ENCODE measurements around the gene JADE1.

JADE1 gene

DNA sequence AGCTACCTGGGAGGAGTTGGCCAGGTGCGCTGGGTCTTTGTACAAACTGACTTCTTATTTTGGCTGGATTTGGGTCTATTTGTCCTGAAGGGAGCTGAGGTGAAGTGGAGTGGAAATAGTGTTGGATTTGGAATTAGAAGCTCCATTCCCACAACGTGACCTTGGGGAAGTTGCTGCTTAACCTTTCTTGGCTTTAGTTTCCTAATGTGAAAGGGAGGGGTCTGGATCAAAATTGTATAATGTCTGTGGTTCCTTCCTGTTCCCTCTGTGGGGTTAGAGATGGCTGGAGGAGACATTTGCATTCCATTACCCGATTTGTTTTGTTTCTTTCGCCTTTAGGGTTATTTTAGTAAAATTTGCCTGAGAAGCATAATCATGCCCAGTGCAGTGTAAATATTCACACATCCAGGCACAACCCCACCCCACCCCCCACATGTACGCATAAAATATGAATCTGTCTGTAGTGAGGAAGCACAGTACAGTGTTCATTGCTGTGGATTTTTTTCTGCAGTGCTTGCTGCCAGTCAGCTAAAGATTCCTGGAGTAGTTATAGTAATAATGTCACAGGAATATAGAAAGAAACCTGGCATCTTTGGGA, 21.5 kb downstream of the JADE1 start:
- Histone ChIP-seq H3K27me3 (ENCODE audit: control insufficient read depth, insufficient read depth, low read length) (no peaks in the 10 kb centered on the region), H3K4me2 (ENCODE audit: low read length) (peak overlapping the region; percentile 34), H3K4me1 (ENCODE audit: control insufficient read depth, insufficient read depth, low read length) (peaks cover 9% of the 10 kb centered on the region), H3K36me3 (ENCODE audit: insufficient read depth, low read length) (peaks cover 17% of the 10 kb centered on the region), H3K4me3 (ENCODE audit: low read length) (no peak overlapping the region), H3K9ac (ENCODE audit: low read depth, low read length) (no peak overlapping the region), H3K9me3 (replicated peaks; ENCODE audit: low read length) (no peaks in the 10 kb centered on the region)

GRCh38 chr4:128831531-128832242, 22.2 kb downstream of the JADE1 start:
- peaks cover 17% of the 10 kb centered on the region for H3K36me3 ChIP-seq (ENCODE audit: insufficient read depth, low read length)
- H3K27me3 ChIP-seq (ENCODE audit: control insufficient read depth, insufficient read depth, low read length) = no peaks in the 10 kb centered on the region
- no peak overlapping the region for H3K4me3 ChIP-seq (ENCODE audit: low read length)
- H3K4me1 ChIP-seq (ENCODE audit: control insufficient read depth, insufficient read depth, low read length) = peaks cover 9% of the 10 kb centered on the region
- H3K4me2 ChIP-seq (ENCODE audit: low read length) = peak overlapping the region; percentile 34
- H3K9me3 ChIP-seq (replicated peaks; ENCODE audit: low read length) = no peaks in the 10 kb centered on the region
- H3K9ac ChIP-seq (ENCODE audit: low read depth, low read length) = no peak overlapping the region

DNA sequence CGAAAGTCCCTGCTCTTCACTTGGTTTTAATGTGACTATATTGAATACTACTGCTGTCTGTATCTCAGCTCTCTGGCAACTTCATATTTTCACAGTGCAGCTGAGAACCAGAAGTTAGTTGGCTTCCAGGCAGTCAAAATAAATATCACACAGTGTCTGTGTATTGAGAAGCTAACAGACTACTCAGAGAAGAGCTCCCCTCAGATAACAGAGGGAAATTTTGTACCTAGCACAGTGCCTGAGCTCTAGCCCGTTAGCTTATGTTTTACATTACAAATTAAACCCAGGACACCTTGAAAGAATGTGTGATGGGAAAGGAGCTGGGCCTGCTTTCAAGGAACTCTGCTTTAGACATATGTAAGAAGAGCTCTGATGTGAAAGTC, 22.7 kb downstream of the JADE1 start:
- Histone ChIP-seq H3K9me3 (replicated peaks; ENCODE audit: low read length) (no peaks in the 10 kb centered on the region), H3K9ac (ENCODE audit: low read depth, low read length) (no peak overlapping the region), H3K4me2 (ENCODE audit: low read length) (no peak overlapping the region), H3K4me3 (ENCODE audit: low read length) (no peak overlapping the region), H3K27me3 (ENCODE audit: control insufficient read depth, insufficient read depth, low read length) (no peaks in the 10 kb centered on the region), H3K4me1 (ENCODE audit: control insufficient read depth, insufficient read depth, low read length) (peaks cover 9% of the 10 kb centered on the region), H3K36me3 (ENCODE audit: insufficient read depth, low read length) (peaks cover 17% of the 10 kb centered on the region)

DNA sequence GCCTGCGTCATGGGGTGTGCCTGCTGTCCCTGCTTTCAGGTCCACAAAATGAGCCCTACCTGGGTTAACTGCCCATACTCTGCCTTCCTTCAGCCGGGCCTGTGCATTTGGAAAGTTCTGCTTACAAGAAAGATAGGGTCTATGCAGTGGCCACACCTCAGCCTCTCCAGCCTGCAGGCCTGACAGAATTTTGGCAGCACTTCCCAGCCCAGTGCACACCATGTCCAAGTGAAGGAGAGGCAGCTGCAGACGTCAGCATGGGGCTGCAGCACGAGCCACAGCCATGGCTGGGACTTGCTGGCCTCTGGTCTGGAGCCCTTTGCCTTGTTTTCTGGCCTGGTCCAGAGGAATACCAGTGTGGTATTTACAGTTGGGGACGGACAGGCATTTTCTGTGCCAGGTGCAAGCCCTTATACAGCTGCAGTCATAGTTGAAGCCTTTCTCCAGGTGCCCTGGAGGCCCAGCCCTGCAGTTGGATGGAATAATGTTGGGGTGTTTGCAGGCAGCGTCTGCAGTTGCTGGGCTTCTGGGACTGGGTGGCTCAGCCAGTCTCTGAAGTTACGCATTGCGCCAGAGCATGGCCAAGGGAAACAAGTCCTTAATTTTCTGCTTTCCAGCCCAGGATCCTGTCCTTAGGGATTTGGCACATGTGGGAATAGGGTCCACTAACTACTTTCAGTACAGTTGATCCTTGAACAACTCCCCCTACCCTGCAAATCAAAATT, 26.2 kb downstream of the JADE1 start:
- H3K4me2 ChIP-seq (ENCODE audit: low read length) = no peak overlapping the region
- peaks cover 17% of the 10 kb centered on the region for H3K36me3 ChIP-seq (ENCODE audit: insufficient read depth, low read length)
- H3K4me1 ChIP-seq (ENCODE audit: control insufficient read depth, insufficient read depth, low read length) = peaks cover 8% of the 10 kb centered on the region
- H3K4me3 ChIP-seq (ENCODE audit: low read length) = no peak overlapping the region
- H3K27me3 ChIP-seq (ENCODE audit: control insufficient read depth, insufficient read depth, low read length) = no peaks in the 10 kb centered on the region
- no peaks in the 10 kb centered on the region for H3K9me3 ChIP-seq (replicated peaks; ENCODE audit: low read length)
- no peak overlapping the region for H3K9ac ChIP-seq (ENCODE audit: low read depth, low read length)

- Histone ChIP-seq H3K36me3 (ENCODE audit: insufficient read depth, low read length) (peaks cover 17% of the 10 kb centered on the region), H3K4me1 (ENCODE audit: control insufficient read depth, insufficient read depth, low read length) (no peaks in the 10 kb centered on the region), H3K4me3 (ENCODE audit: low read length) (no peak overlapping the region), H3K4me2 (ENCODE audit: low read length) (no peak overlapping the region), H3K9me3 (replicated peaks; ENCODE audit: low read length) (no peaks in the 10 kb centered on the region), H3K27me3 (ENCODE audit: control insufficient read depth, insufficient read depth, low read length) (no peaks in the 10 kb centered on the region), H3K9ac (ENCODE audit: low read depth, low read length) (no peak overlapping the region)
Measured at GRCh38 chr4:128837198-128837597, 27.7 kb downstream of the JADE1 start.

DNA sequence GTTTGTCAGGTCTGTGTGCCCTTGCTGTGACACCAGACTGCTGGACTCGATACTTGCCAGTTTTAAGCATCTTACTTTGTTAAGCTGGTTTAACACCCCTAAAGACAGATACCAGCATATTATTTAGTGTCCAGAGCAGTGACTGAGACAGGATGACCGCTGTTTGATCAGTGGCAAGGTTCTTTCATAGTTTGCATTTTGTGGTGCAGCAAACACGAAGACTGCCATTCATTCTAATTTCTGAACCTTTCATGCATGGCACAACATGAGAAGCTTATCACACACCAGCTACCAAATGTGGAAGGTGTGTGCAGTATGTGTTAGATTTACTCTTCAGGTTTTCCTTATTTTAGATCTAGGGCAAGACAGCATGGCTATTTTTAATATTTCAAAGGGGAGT, 28.2 kb downstream of the JADE1 start:
- Histone ChIP-seq H3K27me3 (ENCODE audit: control insufficient read depth, insufficient read depth, low read length) (no peaks in the 10 kb centered on the region), H3K9me3 (replicated peaks; ENCODE audit: low read length) (no peaks in the 10 kb centered on the region), H3K4me1 (ENCODE audit: control insufficient read depth, insufficient read depth, low read length) (no peaks in the 10 kb centered on the region), H3K4me2 (ENCODE audit: low read length) (no peak overlapping the region), H3K36me3 (ENCODE audit: insufficient read depth, low read length) (peaks cover 16% of the 10 kb centered on the region), H3K9ac (ENCODE audit: low read depth, low read length) (no peak overlapping the region), H3K4me3 (ENCODE audit: low read length) (no peak overlapping the region)

DNA sequence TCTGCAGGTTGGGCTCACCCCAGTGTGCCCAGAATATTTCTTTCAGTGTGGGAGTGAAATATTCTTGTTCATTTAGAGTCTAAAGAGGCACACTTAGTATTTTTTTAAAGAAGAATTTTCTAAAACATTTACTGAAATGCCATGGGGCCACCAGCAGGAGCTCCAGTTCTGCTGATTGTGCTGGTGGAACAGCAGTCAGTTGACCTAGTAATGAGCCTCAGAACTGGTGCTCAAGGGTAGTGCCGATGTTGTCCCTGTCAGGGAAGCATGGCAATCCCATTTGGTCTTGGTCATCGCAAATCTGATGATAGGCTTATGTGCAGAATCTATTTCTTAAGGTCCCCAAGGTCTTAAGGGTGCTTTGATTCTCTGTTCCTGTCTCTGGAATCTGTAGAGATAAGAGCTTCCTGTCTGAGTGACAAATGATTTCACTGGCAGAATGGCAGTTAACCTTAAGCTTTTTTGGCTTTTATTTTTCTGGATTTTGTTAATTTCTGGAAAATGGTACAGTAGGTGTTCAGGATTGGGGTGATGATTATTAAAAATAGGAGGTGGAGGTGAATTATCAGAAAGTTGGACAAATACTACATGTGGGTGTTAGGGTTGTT, 31.3 kb downstream of the JADE1 start:
- H3K4me2 ChIP-seq (ENCODE audit: low read length) = no peak overlapping the region
- no peaks in the 10 kb centered on the region for H3K27me3 ChIP-seq (ENCODE audit: control insufficient read depth, insufficient read depth, low read length)
- H3K9me3 ChIP-seq (replicated peaks; ENCODE audit: low read length) = no peaks in the 10 kb centered on the region
- peaks cover 16% of the 10 kb centered on the region for H3K36me3 ChIP-seq (ENCODE audit: insufficient read depth, low read length)
- H3K9ac ChIP-seq (ENCODE audit: low read depth, low read length) = no peak overlapping the region
- no peaks in the 10 kb centered on the region for H3K4me1 ChIP-seq (ENCODE audit: control insufficient read depth, insufficient read depth, low read length)
- H3K4me3 ChIP-seq (ENCODE audit: low read length) = no peak overlapping the region

- no peaks in the 10 kb centered on the region for H3K27me3 ChIP-seq (ENCODE audit: control insufficient read depth, insufficient read depth, low read length)
- H3K4me1 ChIP-seq (ENCODE audit: control insufficient read depth, insufficient read depth, low read length) = no peaks in the 10 kb centered on the region
- no peak overlapping the region for H3K4me2 ChIP-seq (ENCODE audit: low read length)
- H3K9me3 ChIP-seq (replicated peaks; ENCODE audit: low read length) = no peaks in the 10 kb centered on the region
- H3K4me3 ChIP-seq (ENCODE audit: low read length) = no peak overlapping the region
- H3K9ac ChIP-seq (ENCODE audit: low read depth, low read length) = no peak overlapping the region
- H3K36me3 ChIP-seq (ENCODE audit: insufficient read depth, low read length) = peaks cover 20% of the 10 kb centered on the region
Measured at GRCh38 chr4:128841402-128841801, 31.9 kb downstream of the JADE1 start.

GRCh38 chr4:128844931-128845330, 35.4 kb downstream of the JADE1 start:
- H3K9me3 ChIP-seq (replicated peaks; ENCODE audit: low read length) = no peaks in the 10 kb centered on the region
- peaks cover 5% of the 10 kb centered on the region for H3K4me1 ChIP-seq (ENCODE audit: control insufficient read depth, insufficient read depth, low read length)
- H3K27me3 ChIP-seq (ENCODE audit: control insufficient read depth, insufficient read depth, low read length) = no peaks in the 10 kb centered on the region
- H3K4me2 ChIP-seq (ENCODE audit: low read length) = no peak overlapping the region
- no peak overlapping the region for H3K9ac ChIP-seq (ENCODE audit: low read depth, low read length)
- peaks cover 52% of the 10 kb centered on the region for H3K36me3 ChIP-seq (ENCODE audit: insufficient read depth, low read length)
- no peak overlapping the region for H3K4me3 ChIP-seq (ENCODE audit: low read length)

DNA sequence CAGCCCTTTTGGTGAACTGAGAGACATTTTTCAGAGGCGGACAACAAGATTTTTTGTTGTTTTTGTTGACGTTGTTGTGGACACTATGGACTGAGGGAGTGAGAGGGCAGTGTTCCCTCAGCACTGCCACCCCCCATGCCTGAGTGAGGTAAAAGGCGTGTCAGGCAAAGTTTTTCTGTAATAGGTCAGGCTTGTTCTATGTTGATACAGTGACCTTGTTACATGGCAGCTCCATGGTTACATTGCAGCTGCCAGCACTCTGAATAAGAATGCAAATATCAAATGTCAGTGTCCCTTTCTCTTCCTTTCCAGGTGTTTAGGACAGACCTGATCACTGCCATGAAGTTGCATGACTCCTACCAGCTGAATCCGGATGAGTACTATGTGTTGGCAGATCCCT, 36.6 kb downstream of the JADE1 start:
- Histone ChIP-seq H3K4me1 (ENCODE audit: control insufficient read depth, insufficient read depth, low read length) (peaks cover 5% of the 10 kb centered on the region), H3K4me2 (ENCODE audit: low read length) (no peak overlapping the region), H3K9ac (ENCODE audit: low read depth, low read length) (no peak overlapping the region), H3K4me3 (ENCODE audit: low read length) (no peak overlapping the region), H3K27me3 (ENCODE audit: control insufficient read depth, insufficient read depth, low read length) (no peaks in the 10 kb centered on the region), H3K9me3 (replicated peaks; ENCODE audit: low read length) (no peaks in the 10 kb centered on the region), H3K36me3 (ENCODE audit: insufficient read depth, low read length) (peaks cover 59% of the 10 kb centered on the region)

GRCh38 chr4:128847082-128847724, 37.7 kb downstream of the JADE1 start:
- Histone ChIP-seq H3K9ac (ENCODE audit: low read depth, low read length) (no peak overlapping the region), H3K27me3 (ENCODE audit: control insufficient read depth, insufficient read depth, low read length) (no peaks in the 10 kb centered on the region), H3K4me1 (ENCODE audit: control insufficient read depth, insufficient read depth, low read length) (peaks cover 5% of the 10 kb centered on the region), H3K36me3 (ENCODE audit: insufficient read depth, low read length) (peaks cover 63% of the 10 kb centered on the region), H3K9me3 (replicated peaks; ENCODE audit: low read length) (no peaks in the 10 kb centered on the region), H3K4me2 (ENCODE audit: low read length) (no peak overlapping the region), H3K4me3 (ENCODE audit: low read length) (no peak overlapping the region)

Measured in skeletal muscle satellite cell (primary cell).